KBM-7 (cell line): ENCODE measurements around the gene LRRK1.
A peak's percentile ranks its signal among the peaks of the same experiment; 100 is the strongest.

Experiments used
- DNase-seq: peaks from one replicate; pipeline ENCODE4 v3.0.0-alpha.2; 2015
- in situ Hi-C: fragments of 300-500 bp; cut with MboI; formaldehyde crosslinking; loops from 2 replicates; pipeline ENCODE4 v1.14.3; 2020; ENCODE audit warnings: low sequenced_read_pairs, low pct_unique_long_range_greater_than_20kb, mixed read lengths

The LRRK1 gene

GRCh38 chr15:101014921-101015841 is 96.0 kb downstream of the LRRK1 start:
- peak; percentile 70 for DNase-seq

DNA sequence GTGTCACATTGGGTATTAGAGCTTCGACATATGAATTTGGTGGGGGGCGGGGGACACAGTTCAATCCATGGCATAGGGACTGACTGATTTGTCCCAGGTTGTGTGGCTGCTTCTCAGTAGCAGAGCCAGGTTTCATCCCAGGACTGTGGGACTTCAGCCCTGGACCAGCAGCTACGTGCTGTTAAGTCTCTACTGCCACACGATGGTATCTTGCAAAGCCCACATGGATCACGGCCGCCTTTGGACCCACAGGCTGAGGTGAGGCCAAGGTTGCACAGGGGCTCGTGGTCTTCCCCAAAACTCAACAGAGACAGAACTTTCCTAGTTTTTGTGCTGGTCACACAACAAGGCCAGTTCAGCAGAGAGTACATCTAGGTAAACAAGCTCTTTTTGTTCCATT is 97.4 kb downstream of the LRRK1 start:
- no peak for DNase-seq
- in situ Hi-C loops = no loop called here

More at GRCh38 chr15:101014921-101015841, 96.0 kb downstream of the LRRK1 start:
- in situ Hi-C loops = no loop called here

DNA sequence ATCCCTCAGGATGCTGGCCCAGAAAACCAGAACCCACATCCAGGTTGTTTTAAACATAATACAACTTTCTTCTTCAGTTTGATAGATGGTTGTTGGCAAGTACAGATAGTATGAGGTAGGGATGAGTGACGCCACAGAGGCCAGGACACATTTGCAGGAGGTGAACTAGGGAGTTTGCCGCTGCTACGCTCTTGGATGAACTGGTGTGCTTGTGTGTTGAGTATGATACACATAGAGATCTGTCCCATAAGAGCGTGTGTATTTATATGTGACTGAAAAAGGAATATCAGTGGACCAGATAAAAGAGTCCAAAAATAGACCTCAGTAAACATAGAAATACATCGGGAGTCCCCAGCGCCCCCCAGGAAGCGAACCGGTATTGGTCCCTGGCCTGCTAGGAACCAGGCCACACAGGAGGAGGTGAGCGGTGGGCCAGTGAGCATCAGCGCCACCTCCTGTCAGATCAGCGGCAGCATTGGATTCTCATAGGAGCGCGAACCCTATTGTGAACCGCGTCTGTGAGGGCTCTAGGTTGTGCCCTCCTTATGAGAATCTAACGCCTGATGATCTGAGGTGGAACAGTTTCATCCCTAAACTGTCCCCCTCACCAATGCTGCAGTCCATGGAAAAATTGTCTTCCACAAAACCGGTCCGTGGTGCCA is 98.1 kb downstream of the LRRK1 start:
- DNase-seq = peak; percentile 27
- in situ Hi-C loops = no loop called here

- DNase-seq = peak; percentile 12
- in situ Hi-C loops = no loop called here
Observed at GRCh38 chr15:101018016-101018415, 98.9 kb downstream of the LRRK1 start.

DNA sequence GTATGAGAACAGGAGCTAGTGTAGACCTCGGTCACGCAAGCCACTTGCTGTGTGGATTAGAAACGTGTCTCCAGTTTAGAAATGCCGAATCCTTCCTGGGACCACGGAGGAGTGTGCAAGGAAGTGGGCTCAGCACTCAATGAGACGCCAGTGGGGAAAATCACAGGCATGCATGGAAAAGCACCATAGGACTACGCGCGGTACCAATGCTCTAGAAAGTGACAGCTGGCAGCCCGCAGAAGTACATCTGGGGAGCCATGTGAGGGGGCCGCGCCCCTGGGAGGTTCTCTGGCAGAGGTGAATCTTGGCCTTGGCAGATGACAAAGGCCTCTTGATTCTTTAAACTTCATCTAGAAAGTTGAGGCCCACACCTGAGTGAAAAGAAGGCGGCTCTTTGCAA is 99.3 kb downstream of the LRRK1 start:
- no peak for DNase-seq
- in situ Hi-C loops = no loop called here

- in situ Hi-C loops = no loop called here
- DNase-seq = no peak
Observed at GRCh38 chr15:101019366-101019896, 100.3 kb downstream of the LRRK1 start.

GRCh38 chr15:101020451-101020850 is 101.3 kb downstream of the LRRK1 start:
- DNase-seq = no peak
- in situ Hi-C loops = no loop called here

DNA sequence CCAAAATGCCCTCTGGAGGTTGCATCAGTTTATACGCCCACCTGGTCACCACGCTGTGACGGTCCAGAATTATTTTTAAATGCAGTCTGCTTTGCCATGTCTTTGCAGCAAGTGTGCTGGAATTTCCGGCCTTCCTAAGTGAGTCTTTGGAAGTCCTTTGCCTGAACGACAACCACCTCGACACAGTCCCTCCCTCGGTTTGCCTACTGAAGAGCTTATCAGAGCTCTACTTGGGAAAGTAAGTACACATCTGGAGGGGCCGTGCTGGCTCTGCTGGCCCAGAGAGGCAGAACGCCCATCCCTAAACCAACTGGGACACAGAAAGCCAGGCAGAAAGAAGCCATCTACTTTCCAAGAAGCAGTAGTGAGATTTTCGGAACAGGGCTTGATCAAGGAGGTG is 101.8 kb downstream of the LRRK1 start:
- no peak for DNase-seq
- in situ Hi-C loops = no loop called here

- no peak for DNase-seq
- in situ Hi-C loops = no loop called here
Observed at GRCh38 chr15:101022306-101022705, 103.1 kb downstream of the LRRK1 start.

DNA sequence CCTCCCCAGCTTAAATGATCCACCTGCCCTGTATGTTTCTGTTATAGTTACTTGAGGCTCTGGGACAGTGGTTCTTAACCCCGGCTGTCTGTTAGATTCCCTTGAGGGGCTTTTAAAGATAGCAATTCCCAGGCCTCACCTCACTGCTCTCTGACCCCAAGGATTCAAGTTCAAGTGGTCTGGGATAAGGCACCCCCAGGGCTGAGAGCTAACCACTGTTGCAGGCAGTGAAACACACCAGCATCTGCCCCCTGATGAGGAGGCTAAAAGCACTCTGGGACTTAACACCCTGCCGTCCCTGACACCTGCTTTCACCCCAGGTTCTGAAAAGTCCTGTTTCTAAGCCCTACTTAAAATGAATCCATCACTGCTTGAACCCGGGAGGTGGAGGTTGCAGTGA is 103.7 kb downstream of the LRRK1 start:
- in situ Hi-C loops = no loop called here
- no peak for DNase-seq

DNA sequence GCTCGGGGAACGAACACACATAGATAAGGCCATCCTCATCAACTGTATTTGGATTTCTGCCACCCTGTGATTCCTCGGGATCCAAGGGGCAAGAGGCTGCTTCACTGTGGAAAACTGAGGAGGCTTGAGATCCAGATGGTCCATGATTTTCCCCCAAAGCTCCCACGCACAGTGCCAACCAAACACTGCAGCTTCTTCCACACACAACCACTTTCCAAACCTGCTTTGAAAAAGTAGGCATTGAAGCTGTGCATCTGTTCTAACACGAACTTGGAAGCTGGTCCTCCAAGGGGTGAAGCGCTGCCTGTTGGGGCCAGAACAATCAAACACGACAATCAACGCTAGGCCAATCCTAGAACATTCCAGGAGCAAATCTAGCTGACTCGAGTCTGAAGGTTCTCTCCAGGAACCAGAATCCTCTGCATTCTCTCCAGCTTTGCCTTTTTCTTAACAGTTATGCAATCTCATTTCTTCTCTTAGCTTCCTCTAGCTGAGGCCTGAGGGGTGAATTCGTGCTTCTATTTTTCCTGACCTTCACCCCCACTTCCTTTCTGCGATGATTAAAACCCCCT is 104.4 kb downstream of the LRRK1 start:
- in situ Hi-C loops = no loop called here

GRCh38 chr15:101024073-101024695 is 105.0 kb downstream of the LRRK1 start:
- in situ Hi-C loops = no loop called here
- DNase-seq = no peak

More for the DNA sequence above, 104.4 kb downstream of the LRRK1 start:
- DNase-seq = no peak

- in situ Hi-C loops = loop anchor here (5.0 kb wide), 1 partner anchor 237 kb away; no protein-coding TSS in a partner anchor
- DNase-seq = no peak
Observed at GRCh38 chr15:101024706-101025500, 105.7 kb downstream of the LRRK1 start.

GRCh38 chr15:101025501-101025885 is 106.3 kb downstream of the LRRK1 start:
- in situ Hi-C loops = loop anchor here (5.0 kb wide), 1 partner anchor 237 kb away; no protein-coding TSS in a partner anchor
- DNase-seq = no peak

GRCh38 chr15:101025896-101026631 is 106.9 kb downstream of the LRRK1 start:
- in situ Hi-C loops = loop anchor here (5.0 kb wide), 1 partner anchor 236 kb away; no protein-coding TSS in a partner anchor
- DNase-seq = no peak

GRCh38 chr15:101026656-101027272 is 107.6 kb downstream of the LRRK1 start:
- DNase-seq = no peak
- in situ Hi-C loops = loop anchor here (5.0 kb wide), 1 partner anchor 236 kb away; no protein-coding TSS in a partner anchor

- no peak for DNase-seq
- in situ Hi-C loops = loop anchor here (5.0 kb wide), 1 partner anchor 235 kb away; no protein-coding TSS in a partner anchor
Observed at GRCh38 chr15:101027273-101027901, 108.2 kb downstream of the LRRK1 start.
